T-helper 9 cell (primary cell): Measurements from ENCODE around the gene NGFR.

Source experiments
- DNase-seq: peaks from one replicate; pipeline ENCODE4 v3.0.0-alpha.2; 2020

The NGFR gene

GRCh38 chr17:49469831-49470810, 25.0 kb upstream of the NGFR start:
- DNase-seq: no peak

DNA sequence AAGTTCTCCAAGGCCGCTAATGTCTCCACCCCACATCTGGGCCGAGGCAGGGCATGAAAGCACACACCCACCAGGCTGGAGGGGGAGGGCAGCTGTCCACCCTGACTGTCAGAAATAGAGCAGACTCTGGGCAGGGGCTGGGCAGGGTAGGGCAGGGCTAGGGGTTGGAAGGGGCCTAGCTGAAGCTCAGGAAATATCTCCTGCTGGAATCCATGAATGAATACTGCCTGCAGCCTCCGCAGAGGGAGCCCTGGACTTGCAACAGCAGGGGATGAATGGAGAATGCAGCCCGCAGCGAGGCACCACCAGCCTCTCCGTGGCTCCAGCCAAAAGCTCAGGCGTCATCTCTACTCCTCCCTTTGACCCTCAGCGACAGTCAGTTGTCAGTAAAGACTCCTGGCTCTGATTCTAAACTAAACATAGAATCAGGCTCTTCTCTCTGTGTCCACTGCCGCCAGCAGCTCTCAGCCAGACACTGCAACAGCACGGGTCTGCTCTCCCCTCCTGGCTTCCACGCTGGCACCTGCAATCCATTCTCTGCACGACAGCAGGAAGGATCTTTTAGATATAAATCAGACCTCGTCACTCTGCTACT, 23.9 kb upstream of the NGFR start:
- DNase-seq: no peak

DNA sequence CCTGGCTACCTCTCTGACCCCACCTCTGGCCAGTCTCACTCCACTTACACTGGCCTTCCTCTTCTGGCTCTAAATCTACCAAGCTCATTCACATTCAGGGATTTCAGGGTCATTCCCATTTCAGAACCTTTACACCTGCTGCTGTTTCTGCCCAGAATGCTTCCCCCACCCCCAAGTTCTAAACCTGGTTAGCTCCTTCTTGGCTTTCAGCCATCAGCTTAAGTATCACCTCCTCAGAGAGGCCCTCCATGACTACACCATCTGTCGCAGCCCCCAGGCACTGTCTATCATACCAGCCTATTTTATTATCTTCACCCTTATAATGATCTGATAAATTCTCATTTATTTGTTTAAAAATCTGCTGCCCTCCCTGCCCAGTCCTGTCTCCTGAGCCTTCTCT, 23.3 kb upstream of the NGFR start:
- no peak for DNase-seq

- DNase-seq: no peak
Observed at GRCh38 chr17:49472527-49472926, 22.6 kb upstream of the NGFR start.

GRCh38 chr17:49473900-49474751, 21.0 kb upstream of the NGFR start:
- DNase-seq: no peak

DNA sequence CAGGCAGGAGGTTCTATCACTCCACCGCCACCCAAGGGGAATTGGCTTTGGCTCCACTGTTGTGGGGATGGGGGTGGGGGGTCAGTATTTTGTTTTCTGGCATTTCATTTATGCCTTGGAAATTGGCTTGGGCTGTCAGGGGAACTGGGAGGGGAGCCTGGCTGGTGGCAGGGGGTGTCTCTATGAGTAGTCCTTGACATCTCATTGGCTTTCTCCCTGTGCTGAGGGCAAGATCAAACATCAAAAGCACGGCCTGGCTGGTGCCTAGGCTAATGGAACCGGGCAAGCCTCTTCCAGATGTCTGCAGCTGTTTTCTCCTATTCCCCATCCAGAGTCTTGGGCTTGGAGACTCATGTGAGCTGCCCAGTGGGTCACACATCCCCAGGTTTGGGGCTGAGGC, 17.4 kb upstream of the NGFR start:
- no peak for DNase-seq

- no peak for DNase-seq
Observed at GRCh38 chr17:49480836-49481615, 14.1 kb upstream of the NGFR start.

DNA sequence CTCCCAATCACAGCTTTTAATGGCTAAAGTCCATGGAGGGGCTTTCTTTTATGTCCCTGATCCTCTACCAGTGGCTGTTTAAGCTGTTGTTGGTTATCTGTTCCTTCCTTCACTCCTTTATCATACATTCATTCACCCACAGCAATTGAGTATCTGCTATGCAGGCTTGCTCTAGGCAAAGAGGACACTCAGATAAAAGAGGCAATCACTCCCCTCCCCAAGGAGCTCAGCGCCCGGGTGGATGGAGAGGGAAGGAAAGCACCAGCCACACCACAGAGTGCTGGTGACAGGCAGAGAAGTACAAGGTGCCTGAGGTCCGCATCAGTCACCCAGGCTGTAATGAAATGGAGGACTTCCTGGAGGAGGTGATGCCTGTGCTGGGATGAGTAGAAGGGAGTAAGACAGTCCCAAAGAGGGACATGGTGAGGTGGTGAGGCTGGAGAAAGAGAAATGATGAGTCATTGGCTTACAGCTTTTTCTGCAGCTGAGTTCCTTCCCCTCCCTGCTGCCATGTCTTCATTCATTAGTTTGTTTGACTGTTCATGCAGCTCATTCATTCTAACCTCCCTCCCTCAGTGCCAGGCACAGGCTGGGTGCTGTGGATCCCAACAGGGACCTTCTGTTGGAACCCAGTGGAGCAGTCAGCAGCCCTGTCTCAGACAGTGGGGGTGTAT, 12.8 kb upstream of the NGFR start:
- no peak for DNase-seq

GRCh38 chr17:49483599-49484509, 11.2 kb upstream of the NGFR start:
- DNase-seq: no peak

DNA sequence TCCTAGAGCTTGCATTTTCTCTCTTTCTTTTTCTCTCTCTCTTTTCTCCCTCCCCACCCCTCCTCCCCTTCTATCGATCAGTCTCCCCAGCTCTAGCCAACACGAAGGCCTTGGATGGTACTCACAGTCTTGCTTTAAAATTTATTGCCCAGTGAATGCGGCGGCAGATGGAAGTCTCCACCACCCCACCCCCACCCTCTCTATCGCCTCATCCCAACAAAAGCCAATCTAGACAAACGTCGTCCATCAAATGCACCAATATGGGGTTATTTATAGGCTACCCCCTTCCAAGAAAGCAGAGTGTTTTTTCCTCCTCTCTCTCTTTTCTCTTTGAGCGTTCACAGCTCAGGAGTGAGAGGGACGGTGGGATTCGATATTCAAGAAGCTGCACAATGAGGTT, 10.5 kb upstream of the NGFR start:
- DNase-seq: no peak

- no peak for DNase-seq
Observed at GRCh38 chr17:49486012-49486641, 9.0 kb upstream of the NGFR start.

DNA sequence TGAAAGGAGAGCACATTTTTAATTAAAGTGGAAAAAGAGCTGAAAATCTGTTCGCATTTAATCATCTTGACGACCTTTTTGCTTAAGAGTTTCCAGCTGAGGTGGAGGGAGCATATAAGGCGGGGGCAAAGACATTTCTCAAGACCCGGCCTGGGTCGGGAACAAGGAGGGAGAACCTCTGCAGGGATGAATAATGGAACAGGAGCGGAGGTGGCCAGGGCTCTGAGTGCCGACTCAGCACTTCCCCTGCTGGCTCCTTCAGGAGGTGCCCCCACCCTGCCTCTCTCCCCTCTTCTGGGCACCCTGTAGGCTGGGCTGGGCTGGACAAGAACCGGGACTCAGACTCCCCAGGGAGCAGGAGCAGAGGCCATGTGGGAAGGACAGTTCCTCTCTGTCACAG, 7.9 kb upstream of the NGFR start:
- DNase-seq: no peak

- DNase-seq: no peak
Observed at GRCh38 chr17:49488612-49489011, 6.5 kb upstream of the NGFR start.

GRCh38 chr17:49489348-49489747, 5.7 kb upstream of the NGFR start:
- no peak for DNase-seq

DNA sequence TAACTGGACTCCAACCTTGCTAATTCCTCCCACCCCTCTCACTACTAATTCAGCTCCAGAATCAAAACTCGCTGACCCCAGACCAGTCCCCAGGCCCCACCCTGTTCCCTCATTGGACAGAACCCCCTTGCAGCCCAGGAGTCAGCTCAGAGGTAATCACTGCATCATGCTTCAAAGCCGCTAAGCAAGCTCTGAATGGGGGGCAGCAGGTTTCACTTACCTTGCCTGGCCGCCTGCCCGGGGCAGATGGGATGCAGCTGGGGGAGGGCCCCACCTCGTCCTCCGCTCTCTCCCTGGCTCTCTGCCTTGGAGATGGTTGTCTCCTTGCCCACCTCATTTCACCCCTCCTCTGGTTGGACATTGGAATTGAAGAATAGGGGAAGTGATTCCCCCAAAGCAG, 4.8 kb upstream of the NGFR start:
- no peak for DNase-seq

DNA sequence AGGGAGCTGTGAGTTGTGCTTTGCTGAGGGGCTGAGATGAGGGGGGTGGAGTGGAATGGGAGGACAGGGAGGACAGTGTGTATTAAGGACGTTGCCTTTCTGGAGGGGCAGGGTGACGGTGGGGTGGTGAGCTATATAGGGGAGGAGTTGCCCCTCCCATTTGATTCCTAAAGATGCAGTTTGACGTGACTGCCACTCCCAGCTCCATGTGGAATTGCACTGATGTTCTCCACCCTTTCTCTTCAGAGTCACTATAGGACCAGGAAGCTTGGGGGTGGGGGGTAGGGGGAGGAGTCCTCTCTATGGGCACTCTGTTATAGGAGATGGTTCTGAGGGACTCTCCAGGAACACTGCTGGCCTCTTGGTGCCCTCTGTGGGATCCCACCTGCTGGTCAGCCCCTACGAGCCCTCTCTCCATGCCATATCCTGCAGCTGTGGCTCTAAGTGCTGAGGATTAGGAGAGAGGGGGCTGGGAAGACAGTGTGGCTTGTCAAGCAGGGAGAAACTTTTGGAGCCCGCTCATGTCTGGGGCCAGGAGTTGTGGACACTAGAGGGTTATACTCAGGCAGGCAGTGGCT, 3.8 kb upstream of the NGFR start:
- DNase-seq: no peak

- no peak for DNase-seq
Observed at GRCh38 chr17:49494399-49494985, 601 bp upstream of the NGFR start.

GRCh38 chr17:49495842-49496182, 719 bp downstream of the NGFR start:
- no peak for DNase-seq

DNA sequence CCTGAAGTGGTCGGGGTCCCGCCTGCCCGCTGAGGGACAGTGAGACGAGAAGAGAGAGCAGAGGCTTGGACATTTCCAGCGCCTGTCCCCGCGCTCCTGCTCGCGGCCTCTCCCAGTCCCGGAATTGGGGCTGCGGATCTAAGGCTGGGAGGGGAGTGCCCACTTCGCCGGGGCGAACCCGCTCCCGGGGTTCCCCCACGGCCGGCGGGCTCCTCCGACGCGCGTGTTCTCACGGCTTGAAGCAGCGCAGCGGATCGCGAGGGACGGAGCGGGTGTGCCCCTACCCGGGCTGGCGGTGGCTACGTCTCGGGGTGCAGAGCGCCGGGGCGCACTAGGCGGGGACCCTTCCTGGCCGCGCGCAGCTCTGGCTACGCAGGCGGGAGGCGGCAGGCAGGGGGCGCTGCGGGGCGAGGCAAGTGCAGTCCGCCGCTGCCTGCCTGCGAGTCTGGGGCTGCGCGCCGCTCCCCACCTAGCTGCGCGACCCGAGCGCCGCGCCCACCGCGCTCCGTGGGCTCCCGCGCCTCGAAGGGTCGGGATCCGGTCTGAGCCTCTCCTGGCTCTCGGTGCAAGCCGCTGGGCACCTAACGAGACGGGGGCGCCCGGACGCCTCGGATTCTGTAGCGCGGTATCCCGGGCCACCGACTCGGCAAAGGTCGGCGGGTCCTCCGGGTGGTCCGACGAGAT, 1.2 kb downstream of the NGFR start:
- DNase-seq: peak; percentile 90
